RWPE1 (cell line): Measurements from ENCODE around the gene EMX2.

Source experiments
- CTCF ChIA-PET: fragments of 350-600 bp; sonication (Branson Sonifier 250); formaldehyde crosslinking; extraction: SDS; loops from one replicate; lab custom pipeline; 2021; lab: Yijun Ruan, JAX
- POLR2A ChIA-PET: fragments of 400-600 bp; formaldehyde crosslinking; extraction: SDS; loops from one replicate; lab custom pipeline; 2020; ENCODE audit warnings: antibody characterized with exemption; ENCODE audit not compliant: low non-redundant PET; lab: Yijun Ruan, JAX
- DNase-seq: peaks from one replicate; pipeline ENCODE4 v3.0.0; 2012; ENCODE audit warnings: low spot score
- H3K27ac ChIP-seq: fragments of 450-650 bp; 2 replicates; pipeline ENCODE4 v1.5.1; 2017
- CTCF ChIP-seq: fragments of 450-650 bp; conservative IDR thresholded peaks from 2 replicates; pipeline ENCODE4 v1.5.1; 2017; ENCODE audit warnings: low read depth, mild to moderate bottlenecking

EMX2 gene

GRCh38 chr10:117546020-117546580 lies 3.6 kb downstream of the EMX2 start:
- no peak overlapping the region for H3K27ac ChIP-seq
- CTCF ChIA-PET: interaction anchor here (0.7 kb wide), 1 partner anchor 49 kb away, joined by 3 read pairs; no protein-coding TSS in a partner anchor
- no peak for DNase-seq
- no peak for TF ChIP-seq CTCF
- POLR2A ChIA-PET: no interaction called here

- POLR2A ChIA-PET: no interaction called here
- CTCF ChIA-PET: no interaction called here
- H3K27ac ChIP-seq: no peak overlapping the region
- TF ChIP-seq CTCF: no peak
- no peak for DNase-seq
Observed at GRCh38 chr10:117546581-117547015, 4.1 kb downstream of the EMX2 start.

- no peak for TF ChIP-seq CTCF
- DNase-seq: no peak
- ChIA-PET CTCF (interaction anchor here (0.5 kb wide), 1 partner anchor 674 kb away, joined by 3 read pairs; no protein-coding TSS in a partner anchor), POLR2A (no interaction called here)
- H3K27ac ChIP-seq: no peak overlapping the region
Observed at GRCh38 chr10:117547016-117547715, 4.6 kb downstream of the EMX2 start.

GRCh38 chr10:117547716-117548668 lies 5.4 kb downstream of the EMX2 start:
- DNase-seq: no peak
- no peak for TF ChIP-seq CTCF
- CTCF ChIA-PET: interaction anchor here (0.5 to 0.6 kb wide), 2 partner anchors 375 to 673 kb away, joined by 3 read pairs; no protein-coding TSS in a partner anchor
- POLR2A ChIA-PET: interaction anchor here (0.6 kb wide), 1 partner anchor 13 kb away, joined by 4 read pairs; no protein-coding TSS in a partner anchor
- no peak overlapping the region for H3K27ac ChIP-seq

GRCh38 chr10:117549100-117549585 lies 6.6 kb downstream of the EMX2 start:
- CTCF ChIA-PET: interaction anchor here (0.7 kb wide), 1 partner anchor 321 kb away, joined by 4 read pairs; no protein-coding TSS in a partner anchor
- no peak for DNase-seq
- no peak overlapping the region for H3K27ac ChIP-seq
- POLR2A ChIA-PET: no interaction called here
- TF ChIP-seq CTCF: no peak
